Ovary (tissue), 9 donors: ENCODE results near the gene RAD23B. TPM values are rescaled to one million over a fixed set of nuclear protein-coding genes. Genes with fewer than 3 reads are reported as not detected.
"Not testable (repeated sequence)": the region's sequence is repeated elsewhere in the genome, so short reads cannot be mapped to it uniquely, and the experiment has no call there.

ENCODE experiments used
- DNase-seq, 5 donors: peaks; one replicate each; pipeline ENCODE4 v3.0.0-alpha.2; 2019 to 2020
- H3K27ac ChIP-seq, 2 donors: fragments of 200-600 bp; one replicate each; pipeline versions ENCODE4 v1.5.1 to v1.8.0; 2019 to 2022
- H3K27me3 ChIP-seq: fragments of 200-600 bp; one replicate; pipeline ENCODE4 v1.8.0; 2022
- H3K36me3 ChIP-seq: fragments of 200-600 bp; sonication (generic); one replicate; pipeline ENCODE4 v1.5.1; 2019
- H3K4me1 ChIP-seq: one replicate; pipeline ENCODE4 v1.8.1; 2013; ENCODE audit warnings: mild to moderate bottlenecking, moderate library complexity; ENCODE audit not compliant: insufficient read depth
- H3K4me3 ChIP-seq: fragments of 200-600 bp; sonication (generic); one replicate; pipeline ENCODE4 v1.5.1; 2017
- H3K9me3 ChIP-seq, 2 donors: fragments of 200-600 bp in 1 of 2; sonication (generic) in 1 of 2; one replicate each; pipeline versions ENCODE4 v1.5.1 to v1.8.1; 2013 to 2019; ENCODE audit warnings: mild to moderate bottlenecking in 1 of 2, moderate library complexity in 1 of 2
- CTCF ChIP-seq, 3 donors: fragments of 450-650 bp in 2 of 3; fragments of 200-600 bp in 1 of 3; IDR thresholded peaks; one replicate each; pipeline versions ENCODE4 v1.5.1 to v1.8.0; 2016 to 2022; ENCODE audit warnings: antibody characterized with exemption in 3 of 3, mild to moderate bottlenecking in 1 of 3
- EP300 ChIP-seq: sonication (generic); formaldehyde crosslinking; IDR thresholded peaks from one replicate; pipeline ENCODE4 v1.6.1; 2017; ENCODE audit warnings: antibody characterized with exemption
- POLR2A ChIP-seq: fragments of 450-650 bp; IDR thresholded peaks from one replicate; pipeline ENCODE4 v1.6.1; 2017; ENCODE audit warnings: antibody characterized with exemption, mild to moderate bottlenecking, moderate library complexity
- WGBS, 3 donors: extraction: QIAGEN DNeasy Blood & Tissue Kit in 1 of 3; methylation state at CpG; one replicate each; pipeline versions ENCODE4 v1.1.5 to v1.1.7; 2013 to 2017; 5-methylcytosine and 5-hydroxymethylcytosine counted together
- intact Hi-C, 4 donors: fragments of 100-400 bp; cut with DNase I; formaldehyde crosslinking; loops; one replicate each; pipeline versions ENCODE4 v1.11.0 to v1.15.1; 2022 to 2023
- polyA plus RNA-seq, 2 donors: library from polyadenylated mRNA; stranded (reverse); fragments of 200-250 nt in 1 of 2; fragments of 350-450 nt in 1 of 2; fragmentation: Illumina TruSeq in 1 of 2; extraction: RNeasy Lipid Tissue Mini Kit (QIAGEN cat#74804) in 1 of 2; gene quantifications; one replicate each; pipeline ENCODE4 v1.2.3, GENCODE V29; 2013 to 2014
- total RNA-seq, 7 donors: library from RNA; depleted of rRNA in 2 of 7; stranded (reverse); fragments of >200 nt in 2 of 7; fragmentation: NEBNext Ultra II Directional in 3 of 7; extraction: Animal tissue kit (Norgen Biotek cat#: 25700) in 3 of 7; gene quantifications; one replicate each; pipeline versions ENCODE4 v1.1.0 to v1.2.4, GENCODE V29; 2016 to 2023
- donor health status: DM: no; HTN: no; CAD: no; lungs with moderate emphysema.
- donor health status: DM: no; HTN: no; CAD: no.
- donor health status: Bipolar disorder and iron deficiency.
- donor health status: DM: yes; HTN: yes; CAD: no.
- donor health status: DM: no; HTN: no; CAD: no.
- donor health status: DM: yes; HTN: yes; CAD: no.

RAD23B gene
- total and polyA plus RNA-seq, 9 donors, result 42.8 to 101 (median 81.3) TPM

- DNase-seq, result no peak
- no peaks in the 10 kb centered on the region for H3K27me3 ChIP-seq
- H3K27ac ChIP-seq, result no peak overlapping the region
- WGBS, 3 donors, result 68 to 71% (median 71%) methylated on average over 4 of the region's 4 CpGs
- no peaks in the 10 kb centered on the region for H3K9me3 ChIP-seq
- intact Hi-C loops, result no loop called here
- TF ChIP-seq CTCF (IDR thresholded peaks at IDR 0.05) (no peak), EP300 (no peak), POLR2A (no peak)
- no peaks in the 10 kb centered on the region for H3K36me3 ChIP-seq
- no peak overlapping the region for H3K4me3 ChIP-seq
- peaks cover 15% of the 10 kb centered on the region for H3K4me1 ChIP-seq
Measured at GRCh38 chr9:107294756-107295155, 11.7 kb downstream of the RAD23B start.

GRCh38 chr9:107295995-107296394, 12.9 kb downstream of the RAD23B start:
- TF ChIP-seq EP300, result no peak
- no peak for TF ChIP-seq POLR2A
- no peak for TF ChIP-seq CTCF (IDR thresholded peaks at IDR 0.05)
- Histone ChIP-seq H3K9me3 (no peaks in the 10 kb centered on the region), H3K27ac (no peak overlapping the region), H3K27me3 (no peaks in the 10 kb centered on the region), H3K36me3 (no peaks in the 10 kb centered on the region), H3K4me1 (peaks cover 10% of the 10 kb centered on the region), H3K4me3 (no peak overlapping the region)
- no peak for DNase-seq
- 32 to 38% (median 36%) methylated on average over 1 of the region's 1 CpG for WGBS, 3 donors
- intact Hi-C loops, result no loop called here

- DNase-seq, H3K4me3 ChIP-seq, H3K27me3 ChIP-seq, H3K36me3 ChIP-seq, H3K9me3 ChIP-seq, intact Hi-C loops, H3K27ac ChIP-seq: not testable (repeated sequence)
- H3K4me1 ChIP-seq, result peaks cover 10% of the 10 kb centered on the region
- 56 to 77% (median 57%) methylated on average over 8 of the region's 8 CpGs for WGBS, 3 donors
Measured at GRCh38 chr9:107296592-107296991, 13.5 kb downstream of the RAD23B start.

GRCh38 chr9:107299437-107299836, 16.4 kb downstream of the RAD23B start:
- Histone ChIP-seq H3K36me3 (no peaks in the 10 kb centered on the region), H3K27ac (no peak overlapping the region), H3K27me3 (no peaks in the 10 kb centered on the region), H3K4me3 (no peak overlapping the region), H3K9me3 (no peaks in the 10 kb centered on the region), H3K4me1 (peaks cover 8% of the 10 kb centered on the region)
- intact Hi-C loops, result no loop called here
- 19 to 38% (median 28%) methylated on average over 1 of the region's 1 CpG for WGBS, 3 donors
- no peak for TF ChIP-seq EP300
- TF ChIP-seq CTCF (IDR thresholded peaks at IDR 0.05), result no peak
- no peak for TF ChIP-seq POLR2A
- DNase-seq, result no peak

GRCh38 chr9:107306308-107306707, 23.2 kb downstream of the RAD23B start:
- Histone ChIP-seq H3K27me3 (no peaks in the 10 kb centered on the region), H3K4me3 (no peak overlapping the region)

More at GRCh38 chr9:107306308-107306707, 23.2 kb downstream of the RAD23B start:
- TF ChIP-seq EP300, result no peak
- TF ChIP-seq CTCF (IDR thresholded peaks at IDR 0.05), result no peak
- no peak for TF ChIP-seq POLR2A
- H3K36me3 ChIP-seq, result no peaks in the 10 kb centered on the region
- H3K4me1 ChIP-seq, result peaks cover 1% of the 10 kb centered on the region
- H3K27ac ChIP-seq, result no peak overlapping the region
- DNase-seq, result no peak
- intact Hi-C loops, result no loop called here
- 84 to 91% (median 90%) methylated on average over 2 of the region's 2 CpGs for WGBS, 3 donors
- H3K9me3 ChIP-seq, result no peaks in the 10 kb centered on the region
